HG03103 (cell line): Measurements from ENCODE around the gene RASGRF1.
"Not testable (repeated sequence)": the region's sequence is repeated elsewhere in the genome, so short reads cannot be mapped to it uniquely, and the experiment has no call there.

Experiments used
- ATAC-seq: cut with Tn5 transposase; IDR thresholded peaks from one replicate; pipeline ENCODE4 v1.9.1; 2021; ENCODE audit warnings: low read depth; ENCODE audit not compliant: unreplicated experiment

The RASGRF1 gene

DNA sequence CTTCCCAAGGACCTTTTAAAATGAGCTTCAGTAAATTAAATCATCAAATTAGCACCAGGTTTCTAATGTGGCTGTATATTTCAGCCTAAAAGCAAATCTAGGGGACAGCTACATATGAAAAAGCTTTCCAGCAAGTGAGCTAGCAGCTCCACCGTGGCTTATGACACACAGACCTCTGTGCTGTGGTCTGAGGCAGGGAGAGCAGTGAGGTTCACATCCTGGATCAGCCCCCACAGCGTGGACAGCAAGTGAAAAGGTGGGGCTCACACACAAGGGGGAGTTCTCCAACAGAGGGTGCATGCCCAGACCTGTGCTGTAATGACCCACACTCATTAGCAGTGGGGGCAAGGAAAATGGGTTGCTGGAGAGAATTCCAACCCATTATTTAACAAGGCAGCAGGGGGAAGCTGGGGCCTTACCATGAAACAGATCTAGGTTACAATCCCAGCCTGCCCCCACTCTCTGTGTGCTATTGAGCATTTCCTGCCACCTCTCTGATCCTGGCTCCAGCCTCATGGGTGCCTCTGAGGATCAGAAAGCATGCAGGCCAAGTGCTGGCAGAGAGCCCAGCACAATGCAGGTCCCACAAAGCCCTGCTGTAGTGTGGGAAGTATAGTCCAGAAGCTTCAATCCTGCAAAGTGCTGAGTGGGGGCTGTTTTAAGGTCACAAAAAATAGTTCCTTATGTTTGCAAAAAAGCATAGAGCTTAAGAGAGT, 48.2 kb downstream of the RASGRF1 start:
- no peak for ATAC-seq

DNA sequence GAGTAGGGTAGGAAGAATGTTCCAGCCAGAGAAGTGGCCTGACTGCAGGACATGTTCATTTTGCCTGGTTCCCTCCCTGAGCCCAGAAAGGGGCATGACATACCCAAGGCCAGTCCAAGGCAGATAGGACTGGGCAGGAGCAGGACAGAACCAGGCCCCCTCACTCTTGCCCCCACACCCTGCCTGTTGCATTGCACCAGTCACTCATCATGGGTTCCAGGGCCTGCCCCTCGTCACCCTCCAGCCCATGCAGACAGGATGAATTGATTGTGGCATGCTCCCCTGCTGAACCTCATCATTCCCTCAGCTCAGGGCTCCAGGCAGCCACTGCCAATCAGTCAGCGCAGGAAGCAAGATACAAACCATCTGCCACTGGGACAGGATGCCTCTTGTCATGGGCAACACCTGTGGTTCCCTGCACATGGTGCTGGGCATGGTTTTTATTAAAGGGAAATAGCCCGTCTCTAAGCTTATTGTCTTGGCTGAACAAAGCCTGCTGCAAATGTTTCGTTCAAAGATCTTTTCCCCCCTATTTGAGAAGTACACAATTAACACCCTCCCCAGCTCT, 48.9 kb downstream of the RASGRF1 start:
- no peak for ATAC-seq

DNA sequence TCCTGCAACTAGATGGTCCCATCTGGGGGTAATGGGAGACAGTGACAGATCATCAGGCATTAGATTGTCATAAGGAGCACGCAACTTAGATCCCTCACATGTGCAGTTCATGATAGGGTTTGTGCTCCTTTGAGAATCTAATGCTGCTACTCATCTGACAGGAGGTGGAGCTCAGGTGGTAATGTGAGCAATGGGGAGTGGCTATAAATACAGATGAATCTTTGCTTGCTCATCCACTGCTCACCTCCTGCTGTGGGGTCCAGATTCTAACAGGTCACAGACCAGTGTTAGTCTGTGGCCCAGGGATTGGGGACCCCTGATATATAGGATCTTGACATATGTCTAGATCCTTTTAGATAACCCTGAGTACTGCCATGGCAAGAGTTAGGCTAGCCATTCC, 52.7 kb downstream of the RASGRF1 start:
- no peak for ATAC-seq

DNA sequence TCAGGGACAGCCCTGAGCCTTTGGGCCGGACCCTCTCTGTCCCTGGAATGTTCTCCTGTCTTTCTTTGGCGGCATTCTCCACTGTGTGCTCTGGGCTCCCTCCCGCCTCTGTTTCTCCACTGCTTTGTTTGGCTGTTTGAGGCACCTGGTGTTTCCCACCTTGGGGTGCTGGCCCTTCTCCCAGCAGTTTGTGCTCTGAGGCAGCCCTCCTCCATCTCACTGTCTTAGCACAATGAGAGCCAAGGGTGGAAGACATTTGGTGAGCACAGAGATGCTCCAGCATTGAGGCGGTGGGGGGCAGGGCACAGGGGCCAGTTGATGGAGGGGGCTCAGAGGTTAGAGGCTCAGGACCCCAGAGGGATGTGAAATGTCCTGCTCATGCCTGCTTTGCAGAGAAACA, 54.3 kb downstream of the RASGRF1 start:
- ATAC-seq = no peak

DNA sequence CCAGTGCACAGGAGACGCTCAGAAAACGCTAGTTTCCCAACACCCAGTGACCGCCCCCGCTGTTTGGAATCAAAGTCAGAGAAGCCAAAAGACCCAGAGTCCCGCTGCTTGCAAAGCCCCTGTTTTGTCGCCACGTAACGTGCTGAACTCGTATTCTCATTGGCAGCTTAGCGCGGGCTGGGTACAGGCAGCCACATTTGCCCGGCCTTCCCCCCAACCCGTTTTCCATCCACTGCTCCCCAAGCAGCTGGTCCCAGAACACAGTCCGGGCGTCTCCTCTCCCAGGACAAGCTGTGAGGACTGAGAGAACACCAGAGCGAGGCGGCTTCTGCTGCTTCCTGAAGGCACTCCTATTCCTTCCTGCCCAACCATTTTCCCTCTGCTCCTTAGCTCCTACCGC, 54.8 kb downstream of the RASGRF1 start:
- no peak for ATAC-seq

DNA sequence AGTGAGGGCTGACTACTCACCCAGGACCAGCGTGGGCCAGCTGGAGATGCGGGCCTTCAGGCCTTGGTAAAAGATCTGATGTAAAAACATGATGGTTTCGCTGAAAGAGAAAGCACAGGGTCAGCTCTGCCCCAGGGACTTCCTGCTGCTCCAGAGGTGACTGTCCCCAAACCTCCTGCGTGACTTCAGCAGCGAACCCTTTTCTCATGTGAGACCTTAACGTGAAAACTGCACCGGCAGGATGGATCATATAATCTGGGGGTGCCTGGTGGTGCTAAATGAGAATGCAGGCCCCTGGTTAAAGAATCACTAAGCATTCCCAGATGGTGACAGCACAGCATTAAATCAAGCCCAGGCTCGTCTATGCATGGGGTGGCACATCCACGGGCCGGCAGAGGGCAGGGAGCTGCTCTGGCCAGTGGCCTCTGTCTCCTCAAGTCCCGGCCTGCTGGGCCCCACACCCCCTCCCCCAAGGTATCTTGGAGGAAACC, 55.4 kb downstream of the RASGRF1 start:
- ATAC-seq = no peak

DNA sequence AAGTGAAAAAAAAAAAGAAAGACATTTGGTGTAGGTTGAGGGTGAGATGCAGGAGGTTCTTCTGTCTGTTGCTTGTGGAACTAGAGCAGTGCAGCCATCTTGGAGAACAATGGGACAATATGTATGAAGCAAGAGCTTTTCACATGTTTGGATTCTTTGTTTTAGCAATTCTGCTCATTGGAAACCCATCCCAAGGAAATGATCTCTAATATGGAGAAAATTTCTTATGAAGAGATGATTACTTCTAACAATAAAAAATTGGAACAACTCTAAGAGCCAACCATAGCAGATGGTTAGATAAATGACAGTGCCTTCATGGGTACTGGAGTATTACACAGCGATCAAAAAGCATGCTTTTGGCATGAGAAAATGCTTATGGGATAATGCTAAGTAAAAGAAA, 56.3 kb downstream of the RASGRF1 start:
- no peak for ATAC-seq

DNA sequence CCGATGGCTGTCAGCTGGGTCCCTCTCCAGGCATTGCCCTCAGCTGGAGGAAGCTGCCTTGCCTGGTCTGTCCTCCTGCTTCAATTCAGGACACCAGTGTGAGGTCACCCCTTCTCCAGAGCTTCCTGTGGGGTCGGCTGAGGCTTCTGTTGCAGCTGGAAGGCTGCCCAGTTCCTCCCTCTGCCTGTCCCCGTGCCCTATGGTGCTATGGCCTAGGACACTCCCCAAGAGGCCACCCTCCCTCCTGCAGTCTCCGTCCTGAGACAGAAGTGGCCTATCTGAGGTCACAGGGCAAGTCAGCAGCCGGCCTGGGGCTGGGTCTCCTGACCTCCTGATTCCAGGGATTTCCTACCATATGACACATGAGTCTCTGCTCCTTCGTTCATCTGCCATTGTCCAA, 57.9 kb downstream of the RASGRF1 start:
- no peak for ATAC-seq

DNA sequence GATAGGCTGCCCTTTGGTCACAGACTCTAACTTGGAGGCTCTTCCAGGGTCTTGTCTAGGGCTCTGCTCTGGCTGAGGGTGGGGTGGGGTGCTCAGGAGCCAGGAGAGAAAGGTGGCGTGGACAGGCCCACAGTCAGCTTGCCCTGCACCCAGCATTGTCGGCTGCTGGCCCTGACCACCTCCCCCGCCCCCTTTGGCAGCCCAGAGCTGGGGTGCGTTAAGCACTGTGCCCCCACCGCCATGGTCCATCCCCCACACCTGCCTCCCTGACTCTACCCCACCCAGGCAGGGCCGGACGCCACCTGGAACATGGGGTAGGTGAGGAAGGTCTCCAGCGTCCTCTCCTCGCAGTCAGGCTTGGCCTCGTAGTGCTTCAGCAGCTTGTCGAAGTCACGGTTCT, 58.8 kb downstream of the RASGRF1 start:
- ATAC-seq = no peak

DNA sequence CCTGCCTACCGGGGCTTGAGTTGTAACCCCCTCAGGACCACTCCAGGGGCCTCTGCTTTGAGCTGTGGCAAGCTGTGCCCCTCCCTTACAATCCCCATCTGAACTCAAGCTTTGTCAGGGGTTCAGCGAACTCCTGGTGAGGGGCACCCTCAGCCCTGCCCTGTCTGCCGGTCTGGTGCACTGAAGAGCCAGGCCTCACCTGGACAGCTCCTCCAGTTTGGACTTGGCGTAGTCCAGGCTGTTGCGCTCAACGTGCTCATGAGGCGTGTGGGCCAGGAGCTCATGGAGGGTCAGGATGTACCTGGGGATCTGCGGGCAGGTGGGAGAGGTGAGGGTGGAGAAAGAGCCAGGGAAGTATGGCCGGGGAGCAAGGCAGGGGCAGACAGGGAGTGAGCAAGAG, 59.4 kb downstream of the RASGRF1 start:
- ATAC-seq = no peak

DNA sequence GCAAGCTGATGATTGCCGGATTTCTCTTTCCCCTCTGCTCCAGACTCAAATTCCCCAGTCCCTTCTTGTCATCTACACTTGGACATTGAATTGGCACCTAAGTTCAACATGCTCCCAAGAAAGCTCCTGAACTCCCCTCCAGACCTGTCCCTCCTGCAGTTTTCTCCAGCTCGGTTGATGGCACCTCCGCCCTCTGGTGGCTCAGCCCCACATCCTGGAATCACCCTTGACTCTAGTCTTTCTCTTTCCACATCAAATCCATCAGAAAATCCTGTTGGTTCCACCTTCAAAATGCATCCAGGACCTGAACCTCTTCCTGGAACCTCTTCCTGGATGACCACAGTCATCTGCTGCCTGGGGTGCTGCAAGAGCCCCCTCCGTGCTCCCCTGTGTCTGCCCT, 60.1 kb downstream of the RASGRF1 start:
- no peak for ATAC-seq

DNA sequence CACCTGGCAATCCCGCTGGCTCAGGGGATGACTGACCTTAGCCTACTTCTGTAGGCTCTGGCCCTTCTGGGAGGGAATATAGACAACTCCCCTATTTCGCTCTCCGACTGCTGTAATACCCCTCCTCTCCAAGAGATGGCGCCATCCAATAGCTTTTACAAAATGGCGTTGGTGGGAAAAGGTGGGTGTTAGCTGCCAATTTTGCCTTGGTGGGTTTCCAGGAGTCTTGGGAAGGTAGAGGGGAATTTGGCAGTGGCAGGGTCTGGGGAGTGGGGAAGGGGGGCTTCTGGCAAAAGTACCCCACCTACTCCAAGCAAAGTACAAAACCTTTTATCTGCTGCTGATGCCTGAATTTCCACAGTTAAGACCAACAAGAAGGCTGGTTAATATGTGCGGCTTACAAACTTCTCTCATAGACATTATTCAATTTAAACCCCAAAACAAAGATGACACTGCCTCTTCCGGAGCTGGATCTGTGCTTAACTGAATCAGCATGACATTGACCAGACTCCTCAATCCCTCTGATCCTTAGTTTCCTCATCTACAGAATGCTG, 62.1 kb downstream of the RASGRF1 start:
- ATAC-seq = no peak

DNA sequence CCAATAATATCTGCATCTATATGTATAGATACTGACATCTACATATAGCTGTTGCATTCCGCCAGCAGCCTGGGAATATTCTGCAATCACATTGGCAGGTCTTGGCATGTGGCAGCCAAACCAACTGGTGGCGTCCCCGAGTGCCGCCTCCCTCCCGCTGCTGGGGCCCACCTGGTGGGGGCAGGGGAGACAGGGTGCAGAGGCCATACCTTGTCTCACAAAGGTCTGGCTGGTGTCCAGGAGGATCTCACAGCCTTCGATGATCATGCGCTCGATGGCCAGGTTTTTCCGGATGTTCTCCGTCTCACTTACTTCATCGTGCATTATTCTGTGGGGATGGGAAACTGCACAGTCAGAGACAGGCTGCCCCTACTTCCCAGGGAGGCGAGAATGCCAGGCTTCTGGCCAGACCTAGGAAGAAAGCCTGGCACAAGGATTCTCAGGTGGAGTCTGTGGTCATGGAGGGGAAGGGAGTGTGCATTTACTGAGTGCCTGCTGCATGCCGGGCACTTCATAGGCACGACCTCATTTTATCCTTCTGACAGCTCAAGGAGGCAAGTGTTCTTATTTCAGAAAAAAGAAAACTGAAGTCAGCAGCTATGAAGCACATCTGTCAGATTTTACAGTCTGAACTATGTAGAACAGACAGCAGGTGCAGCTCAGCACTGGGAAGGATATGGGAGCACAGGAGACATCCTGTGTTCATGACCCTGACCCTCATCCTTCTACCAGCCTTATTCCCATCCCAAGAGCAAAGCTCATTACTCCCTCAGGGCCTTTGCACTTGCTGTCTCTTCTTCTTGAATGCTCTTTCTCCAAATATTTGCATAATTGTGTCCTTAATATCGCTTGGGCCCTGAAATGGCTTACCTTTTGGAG, 62.8 kb downstream of the RASGRF1 start:
- ATAC-seq = no peak

DNA sequence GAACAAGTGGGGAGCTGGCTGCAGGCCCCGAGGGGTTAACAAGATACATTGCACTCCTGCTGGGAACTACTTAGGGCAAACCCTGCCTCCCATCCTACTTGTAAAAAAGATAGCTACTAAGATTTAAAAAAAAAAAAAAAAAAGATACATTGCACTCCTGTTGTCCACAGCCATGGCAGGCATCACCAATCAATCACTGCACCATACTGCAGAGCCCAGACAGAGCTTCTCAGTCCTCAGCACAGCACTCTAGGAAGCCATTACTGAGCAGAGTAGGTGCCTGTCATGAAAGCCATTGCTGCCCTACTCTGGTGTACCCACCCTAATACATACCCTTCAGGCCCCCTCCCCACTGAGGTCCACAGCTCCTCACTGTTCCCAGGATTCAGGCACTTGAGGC, 64.8 kb downstream of the RASGRF1 start:
- no peak for ATAC-seq

DNA sequence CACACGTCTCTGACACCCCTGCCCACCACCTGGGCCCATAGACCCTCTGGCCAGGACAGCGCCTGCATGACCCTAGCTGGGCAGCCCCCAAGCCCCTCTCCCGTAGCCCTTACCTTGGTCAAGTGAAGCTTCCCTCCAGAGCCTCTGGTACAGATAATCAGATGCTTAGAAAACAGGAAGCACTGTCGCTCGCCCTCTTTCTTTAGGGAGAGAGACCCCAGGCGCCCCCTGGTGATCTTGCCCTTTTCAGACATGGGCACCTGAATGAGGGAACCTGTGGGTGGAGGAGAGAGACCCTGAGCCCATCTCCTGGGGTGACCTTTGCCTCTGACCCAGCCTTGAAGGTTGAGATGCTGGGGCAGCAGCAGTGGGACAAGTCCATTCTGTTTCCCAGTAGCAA, 65.4 kb downstream of the RASGRF1 start:
- ATAC-seq = no peak

DNA sequence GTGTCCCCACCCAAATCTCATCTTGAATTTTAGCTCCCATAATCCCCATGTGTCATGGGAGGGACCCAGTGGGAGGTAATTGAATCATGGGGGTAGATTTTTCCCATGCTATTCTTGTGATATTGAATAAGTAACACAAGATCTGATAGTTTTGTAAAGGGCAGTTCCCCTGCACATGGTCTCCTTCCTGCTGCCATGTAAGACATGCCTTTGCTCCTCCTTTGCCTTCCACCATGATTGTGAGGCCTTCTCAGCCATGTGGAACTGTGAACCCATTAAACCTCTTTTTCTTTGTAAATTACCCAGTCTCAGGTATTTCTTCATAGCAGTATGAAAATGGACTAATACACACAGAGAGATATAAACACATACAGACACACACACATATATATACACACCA, 66.1 kb downstream of the RASGRF1 start:
- ATAC-seq = not testable (repeated sequence)

DNA sequence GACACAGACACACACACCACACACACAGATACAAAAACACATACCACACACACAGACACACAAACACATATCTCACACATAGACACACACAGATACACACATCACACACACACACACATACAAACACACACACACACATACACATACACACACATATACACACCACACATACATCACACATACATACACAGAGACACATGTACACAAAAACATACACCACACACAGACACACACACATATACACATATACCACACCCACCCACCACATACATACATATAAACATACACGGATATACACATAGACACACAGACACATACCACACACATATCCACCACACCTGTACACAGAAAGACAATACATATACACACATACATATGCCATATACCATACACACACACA, 66.7 kb downstream of the RASGRF1 start:
- no peak for ATAC-seq

DNA sequence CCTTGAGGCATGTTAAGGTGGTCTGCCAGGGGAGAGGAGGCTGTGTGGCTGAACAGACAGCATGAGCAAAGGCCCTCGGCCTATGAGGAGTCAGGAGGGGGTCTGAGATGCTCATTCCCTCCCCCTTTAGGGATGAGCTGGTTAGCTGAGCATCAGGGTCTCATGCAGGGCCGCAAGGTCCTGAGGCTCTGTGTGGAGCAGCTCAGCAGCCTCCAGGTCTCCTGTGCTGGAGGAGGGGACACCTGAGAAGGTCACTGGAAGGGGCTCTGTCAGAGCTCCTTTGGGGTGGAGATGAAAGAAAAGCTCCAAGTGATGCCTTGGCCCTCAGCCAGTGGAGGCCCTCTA, 67.1 kb downstream of the RASGRF1 start:
- ATAC-seq = no peak

DNA sequence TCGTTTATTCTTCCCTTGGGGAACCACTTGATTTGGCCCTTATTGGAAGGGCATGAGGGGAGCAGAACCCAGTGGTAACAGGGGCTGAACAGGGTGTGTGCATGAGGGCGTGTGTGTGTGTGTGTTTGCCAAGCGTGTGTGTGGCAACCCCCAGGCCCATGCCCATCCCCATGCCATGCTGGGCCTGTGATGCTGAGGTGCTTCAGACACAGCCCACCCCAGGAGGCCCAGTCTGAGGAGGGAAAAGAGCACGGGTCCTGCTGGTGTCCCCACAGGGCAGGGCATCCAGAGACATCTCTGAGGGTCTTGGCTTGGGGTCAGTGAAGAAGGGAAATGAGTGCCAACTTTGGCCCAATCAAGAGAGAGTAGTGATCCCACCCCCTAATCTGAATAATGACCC, 71.6 kb downstream of the RASGRF1 start:
- ATAC-seq = no peak

DNA sequence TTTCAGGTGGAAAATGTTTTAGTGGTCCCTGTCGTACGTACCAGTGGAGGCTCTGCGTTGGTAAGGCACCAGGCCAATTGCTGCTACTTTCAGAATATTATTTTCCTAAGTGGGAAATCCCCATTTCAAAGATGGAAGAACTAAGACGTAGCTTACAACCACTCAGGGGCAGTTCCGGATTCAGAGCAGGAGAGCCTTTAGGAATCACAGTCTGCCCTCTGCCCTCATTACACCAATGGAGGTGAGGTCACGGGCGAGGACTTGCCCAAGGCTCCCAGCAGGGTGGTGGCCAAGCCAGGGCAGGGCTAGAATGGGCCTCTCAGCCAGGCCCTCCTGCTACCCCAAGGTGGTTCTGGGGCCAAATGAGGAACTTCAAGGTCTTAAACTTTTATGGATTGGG, 72.6 kb downstream of the RASGRF1 start:
- ATAC-seq = no peak

DNA sequence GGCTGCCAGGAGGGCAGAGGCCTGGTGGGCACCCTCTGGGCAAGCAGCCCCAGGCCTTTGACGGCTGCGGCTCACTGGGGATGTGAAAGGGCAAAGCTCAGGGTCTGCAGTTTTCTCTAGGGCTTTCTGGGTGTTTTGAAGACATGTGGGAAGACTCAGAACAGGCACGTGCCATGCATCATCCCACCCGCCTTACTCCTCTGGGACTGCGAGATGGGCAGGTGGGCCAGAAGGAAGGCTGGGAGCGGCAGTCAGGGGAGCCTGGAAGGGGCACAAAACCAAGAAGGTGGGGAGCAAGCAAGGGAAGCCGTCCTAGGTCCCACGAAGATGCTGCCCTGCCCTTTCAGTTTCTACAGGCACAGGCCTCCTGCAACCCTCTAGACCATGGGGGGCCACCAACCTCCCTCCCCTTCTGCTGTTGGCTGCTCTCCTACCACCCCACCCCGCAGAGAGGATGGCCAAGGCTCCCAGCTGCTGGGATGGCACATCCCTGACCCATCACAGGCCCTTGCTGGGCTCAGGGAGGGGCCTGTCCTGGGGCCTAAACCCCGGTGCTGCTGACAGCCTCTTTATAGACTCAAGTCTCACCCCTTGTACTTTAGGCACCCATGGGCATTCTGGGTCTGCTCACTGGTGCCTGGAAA, 73.9 kb downstream of the RASGRF1 start:
- ATAC-seq = no peak
